HG03039 (cell line): ENCODE results near the gene EYA3.

Experiments
- ATAC-seq: cut with Tn5 transposase; IDR thresholded peaks from one replicate; pipeline ENCODE4 v1.9.1; 2021; ENCODE audit warnings: mild to moderate bottlenecking, moderate library complexity; ENCODE audit not compliant: unreplicated experiment

Gene EYA3

DNA sequence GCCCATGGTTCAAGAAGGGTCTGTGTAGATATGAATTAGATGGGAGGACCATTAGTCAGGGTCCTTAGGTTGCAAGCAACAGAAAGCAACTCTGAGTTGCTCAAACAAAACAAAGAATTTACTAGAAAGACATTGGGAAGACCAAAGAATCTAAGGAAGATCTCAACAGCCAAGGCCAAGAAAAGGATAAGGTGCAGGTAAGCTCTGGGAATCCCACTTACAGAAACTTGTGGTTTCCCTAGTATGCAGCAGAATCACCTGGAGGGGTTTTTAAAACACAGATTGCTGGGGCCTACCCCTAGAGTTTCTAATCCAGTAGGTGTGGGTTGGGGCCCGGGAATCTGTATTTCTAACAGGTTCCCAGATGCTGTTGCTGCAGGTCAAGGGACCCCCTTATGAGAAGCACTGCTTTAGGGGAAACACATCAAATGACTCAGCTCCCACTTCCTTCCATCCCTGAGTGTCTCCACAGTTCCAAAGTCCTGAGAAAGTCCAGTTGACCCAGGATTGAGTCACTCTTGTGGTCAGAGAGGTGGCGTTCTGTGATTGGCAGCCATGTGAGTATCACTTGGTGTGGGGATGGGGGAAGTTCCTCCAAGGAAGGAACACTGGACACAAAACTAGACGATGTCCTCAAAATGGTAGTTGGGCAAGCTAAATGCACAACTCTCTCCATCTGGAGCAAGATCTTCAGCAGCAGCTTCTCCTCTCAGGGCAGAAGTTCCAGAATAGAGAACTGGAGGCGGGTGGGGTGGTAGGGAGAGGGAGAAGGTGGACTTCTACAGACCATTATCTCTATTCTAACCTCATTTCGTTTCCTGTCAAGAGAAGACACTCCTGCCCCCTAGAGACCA, 24.2 kb upstream of the EYA3 start:
- ATAC-seq = no peak

DNA sequence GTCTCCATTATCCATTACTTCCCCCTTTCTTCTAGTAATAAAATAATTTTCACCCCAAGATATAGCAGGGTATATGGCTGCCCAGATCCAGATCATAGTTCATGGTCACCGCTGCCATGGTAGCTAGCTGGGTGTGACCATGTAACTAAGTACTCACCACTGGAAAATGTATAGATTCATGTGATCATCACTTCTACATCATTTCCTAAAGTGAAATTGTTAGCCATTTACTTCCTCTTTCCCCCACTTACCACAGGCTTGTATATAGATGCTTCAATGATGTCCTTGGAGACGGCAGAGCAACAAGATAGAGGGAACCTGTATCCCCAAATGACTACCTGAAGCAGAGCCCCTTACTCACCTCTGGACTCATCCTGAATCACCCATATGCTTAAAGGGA, 22.7 kb upstream of the EYA3 start:
- ATAC-seq = no peak

DNA sequence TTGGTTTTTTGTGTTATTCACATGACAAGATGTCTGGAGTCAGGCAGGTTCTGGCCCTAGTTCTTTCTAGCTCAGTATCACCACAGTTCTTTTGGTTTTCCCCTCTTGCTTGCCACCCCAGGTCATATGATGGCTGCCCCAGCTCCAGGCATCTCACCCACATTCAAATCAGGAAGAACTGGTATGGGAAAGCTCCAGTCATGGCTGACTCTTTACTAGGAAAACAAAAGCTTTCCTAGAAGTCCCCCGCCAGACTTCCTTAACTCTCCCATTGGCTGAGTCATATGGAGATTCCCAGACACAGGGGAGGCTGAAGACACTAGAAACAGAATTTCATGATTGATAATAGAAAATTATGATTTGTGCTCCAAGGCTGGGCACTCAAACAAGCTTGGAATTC, 22.1 kb upstream of the EYA3 start:
- ATAC-seq = no peak

DNA sequence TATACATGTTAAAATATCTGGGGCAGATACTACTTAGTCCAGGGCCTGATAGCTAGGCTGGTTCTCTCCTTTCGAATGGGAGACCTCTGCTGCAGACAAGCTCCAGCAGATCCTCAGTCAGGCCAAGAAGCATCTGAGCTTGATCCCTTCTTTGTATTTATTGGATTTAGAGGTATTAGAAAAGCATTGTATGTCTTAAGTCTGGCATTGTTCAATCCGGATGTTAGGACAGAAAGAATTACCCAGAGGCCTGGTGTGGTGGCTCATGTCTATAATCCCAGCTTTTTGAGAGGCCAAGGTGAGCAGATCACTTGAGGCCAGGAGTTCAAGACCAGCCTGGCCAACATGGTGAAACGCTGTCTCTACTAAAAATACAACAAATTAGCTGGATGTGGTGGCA, 21.2 kb upstream of the EYA3 start:
- no peak for ATAC-seq

DNA sequence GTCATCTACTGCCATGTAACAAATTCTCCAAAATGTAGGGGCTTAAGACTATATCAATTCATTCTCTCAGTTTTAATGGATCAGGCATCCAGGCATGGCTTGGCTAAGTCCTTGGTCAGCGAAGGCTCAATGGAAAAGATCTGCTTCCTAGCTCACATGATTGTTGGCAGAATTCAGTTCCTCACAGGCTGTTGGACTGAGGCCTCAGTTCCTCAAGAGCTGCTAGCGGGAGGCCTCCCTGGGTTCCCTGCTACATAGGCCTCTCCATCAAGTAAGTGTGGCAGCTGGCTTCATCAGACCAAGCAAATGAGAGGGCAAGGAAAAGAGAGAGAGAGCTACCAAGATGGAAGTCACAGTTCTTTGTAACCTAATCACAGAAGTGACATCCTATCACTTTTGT, 19.6 kb upstream of the EYA3 start:
- ATAC-seq = no peak

DNA sequence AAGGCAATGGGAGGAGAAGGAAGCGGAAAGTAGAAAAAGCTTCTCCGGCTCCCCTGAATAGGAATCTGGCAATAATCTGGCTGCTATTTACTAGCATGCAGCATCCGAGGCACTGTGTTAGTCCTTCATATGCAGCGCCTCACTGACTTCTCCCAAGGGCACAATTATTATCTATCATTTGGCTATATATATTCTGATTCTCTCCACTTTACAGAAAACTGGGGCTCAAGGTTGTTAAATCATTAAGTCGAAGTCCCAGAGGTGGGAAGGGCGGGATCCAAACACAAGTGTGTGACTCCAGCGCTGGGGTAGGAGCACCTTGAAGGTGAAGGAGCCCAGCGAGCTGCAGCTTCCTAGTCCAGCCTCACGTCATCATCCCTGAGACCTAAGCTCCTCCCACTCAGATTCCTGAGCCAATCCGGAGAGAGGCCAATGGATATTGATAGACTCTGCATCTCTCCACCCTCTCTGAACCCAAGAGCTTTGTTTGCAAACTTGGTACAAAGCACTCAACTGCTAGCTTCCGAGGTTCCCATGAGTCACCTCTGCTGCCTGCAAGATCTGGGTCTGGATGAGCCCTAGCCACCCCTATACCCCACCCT, 16.6 kb upstream of the EYA3 start:
- no peak for ATAC-seq

DNA sequence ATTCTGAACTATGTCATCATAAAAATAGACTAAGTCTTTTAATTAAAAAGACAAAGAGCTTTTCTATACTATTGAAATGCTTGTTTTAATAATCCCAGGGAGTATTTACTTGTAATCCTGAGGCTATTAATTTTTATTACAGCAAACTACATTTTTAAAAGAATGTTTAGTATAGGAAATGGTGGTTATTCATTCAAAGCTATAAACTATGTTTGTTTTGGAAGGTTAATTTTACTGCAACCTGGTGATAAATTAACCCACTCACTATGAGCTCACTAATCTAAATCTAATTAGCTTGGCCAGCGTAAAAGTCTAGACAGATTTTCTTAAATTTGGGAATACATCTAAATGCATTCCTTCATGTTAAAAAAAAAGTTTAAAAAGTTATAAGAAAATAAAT, 13.8 kb upstream of the EYA3 start:
- ATAC-seq = no peak

DNA sequence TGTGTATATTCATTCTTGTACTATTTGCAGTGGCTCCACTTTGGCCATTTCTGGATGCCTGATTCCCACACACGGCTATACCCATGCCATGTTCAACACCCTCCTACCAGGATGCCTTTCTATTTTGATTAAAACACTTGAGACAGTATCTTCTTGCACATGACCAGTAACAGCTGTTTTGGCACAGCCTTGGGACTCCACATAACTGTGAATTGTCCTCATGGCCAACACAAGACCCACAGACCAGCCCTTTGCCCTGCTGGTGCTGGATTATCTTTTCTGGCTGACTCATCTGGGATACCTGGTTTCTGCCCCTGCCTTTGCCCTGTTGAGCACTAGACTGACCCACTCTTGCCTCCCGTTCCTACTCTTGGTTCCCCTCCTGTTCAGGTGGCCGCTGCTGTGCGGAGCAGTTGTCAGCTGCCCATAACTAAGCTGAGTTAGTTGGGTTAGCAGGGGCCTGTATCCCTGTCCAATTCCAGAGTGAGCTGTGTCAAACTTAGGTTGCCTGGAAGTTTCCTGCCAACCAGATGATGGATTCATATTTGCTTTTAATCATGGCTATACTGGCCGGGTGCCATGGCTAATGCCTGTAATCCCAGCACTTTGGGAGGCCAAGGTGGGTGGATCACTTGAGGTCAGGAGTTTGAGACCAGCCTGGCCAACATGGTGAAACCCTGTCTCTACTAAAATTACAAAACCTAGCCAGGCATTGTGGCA, 10.8 kb upstream of the EYA3 start:
- no peak for ATAC-seq

DNA sequence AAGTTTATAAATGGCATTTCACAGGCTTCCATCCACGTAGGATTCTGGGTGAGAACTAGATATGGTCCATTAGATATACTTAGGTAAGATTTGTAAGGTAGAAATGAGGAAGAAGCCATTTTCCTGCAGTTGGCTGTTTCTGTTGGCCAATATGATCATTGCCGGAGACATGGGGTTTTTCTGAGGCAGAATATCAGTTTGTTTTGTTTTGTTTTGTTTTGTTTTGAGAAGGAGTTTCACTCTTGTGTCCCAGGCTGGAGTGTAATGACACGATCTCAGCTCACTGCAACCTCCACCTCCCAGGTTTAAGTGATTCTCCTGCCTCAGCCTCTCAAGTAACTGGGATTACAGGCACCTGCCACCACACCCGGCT, 8.7 kb upstream of the EYA3 start:
- no peak for ATAC-seq

DNA sequence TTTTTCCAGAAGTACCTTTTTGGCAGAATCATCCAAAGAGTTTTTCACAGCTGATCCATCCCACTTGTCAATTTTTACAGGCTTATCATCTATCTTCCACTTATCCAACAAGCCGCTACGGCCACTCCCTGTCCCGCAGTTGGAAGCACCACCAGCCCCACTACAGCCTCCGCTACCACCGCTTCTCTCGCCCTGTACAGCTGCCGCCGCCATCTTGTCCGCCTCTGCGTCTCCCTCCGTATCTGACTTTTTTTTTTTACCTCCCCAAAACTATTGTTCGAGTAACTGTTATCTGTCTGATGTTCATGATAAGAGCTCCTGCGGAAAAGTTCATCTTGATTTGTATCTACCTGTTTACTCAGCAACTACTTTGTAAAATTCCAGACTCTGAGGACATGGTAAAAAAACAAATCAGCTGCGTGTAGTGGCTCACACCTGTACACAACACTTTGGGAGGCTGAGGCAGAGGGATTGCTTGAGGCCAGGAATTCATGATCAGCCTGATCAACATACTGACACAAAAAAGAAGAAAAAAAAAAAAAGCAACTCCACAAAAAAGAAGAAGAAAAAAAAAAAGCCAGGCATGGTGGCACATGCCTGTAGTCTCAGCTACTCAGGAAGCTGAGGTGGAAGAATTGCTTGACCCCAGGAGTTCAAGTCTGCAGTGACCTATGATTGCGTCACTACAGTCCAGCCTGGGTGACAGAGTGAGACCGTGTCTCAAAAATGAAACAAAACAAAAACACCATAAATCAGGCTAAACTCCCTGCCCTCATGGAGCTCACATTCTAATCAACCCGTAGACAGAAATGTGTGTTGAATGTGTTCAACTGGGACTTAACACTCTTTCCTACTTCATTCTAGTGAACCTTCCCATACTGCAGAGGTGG, 8.0 kb upstream of the EYA3 start:
- ATAC-seq = no peak

DNA sequence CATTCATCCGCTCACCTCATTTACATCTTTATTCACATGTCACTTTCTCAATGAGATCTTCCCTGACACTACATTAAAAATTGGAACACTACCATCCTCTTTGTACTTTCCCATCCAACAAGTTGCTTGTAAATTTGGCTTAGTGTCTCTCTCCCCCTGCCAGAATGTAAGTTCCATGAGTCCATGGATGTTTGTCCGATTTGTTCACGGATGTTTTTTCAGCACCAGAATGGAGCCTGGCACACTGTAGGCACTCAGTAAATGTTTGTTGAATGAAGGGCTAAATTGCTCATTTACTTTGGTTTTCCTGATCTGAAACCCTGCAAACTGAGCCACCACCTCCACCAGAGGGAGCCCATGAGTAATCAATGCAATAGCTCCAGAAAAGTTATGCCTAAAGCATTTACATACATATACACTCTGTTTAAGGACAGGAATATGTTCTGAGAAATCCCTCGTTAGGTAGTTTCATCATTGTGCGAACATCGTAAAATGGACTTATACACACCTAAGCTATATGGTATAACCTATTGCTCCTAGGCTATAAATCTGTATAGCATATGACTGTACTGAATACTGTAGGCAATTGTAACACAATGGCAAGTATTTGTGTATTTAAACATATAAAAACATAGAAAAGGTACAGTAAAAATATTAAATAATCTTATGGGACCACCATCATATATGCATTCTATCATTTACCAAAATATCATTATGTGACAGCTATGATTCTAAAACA, 2.8 kb upstream of the EYA3 start:
- no peak for ATAC-seq

DNA sequence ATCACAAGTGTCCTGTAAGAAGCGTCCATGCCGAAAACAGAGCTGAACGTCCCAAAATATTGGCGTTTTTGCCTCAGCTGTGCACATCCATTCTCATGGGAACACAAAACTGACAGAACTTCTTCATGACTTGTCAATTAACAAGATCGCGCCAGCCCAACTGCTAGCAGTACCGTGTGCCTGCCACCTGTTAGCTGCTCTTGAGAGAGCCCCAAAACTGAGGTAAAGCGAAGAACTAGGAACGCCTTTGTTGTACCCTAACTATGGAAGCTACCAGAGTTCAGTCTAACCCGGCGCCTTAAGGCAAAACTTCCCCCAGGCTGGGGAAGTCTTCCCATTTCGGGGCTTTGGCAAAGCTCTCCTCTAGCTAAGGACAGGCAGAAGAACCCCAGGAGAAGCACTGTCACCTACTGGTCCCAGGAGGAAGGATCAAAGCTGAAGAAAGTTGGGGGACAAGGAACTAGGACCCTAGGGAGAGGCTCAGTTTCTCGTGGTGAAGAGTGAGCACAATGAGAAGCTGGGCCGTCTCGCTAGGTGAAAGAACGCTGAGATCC, 719 bp downstream of the EYA3 start:
- ATAC-seq = no peak

DNA sequence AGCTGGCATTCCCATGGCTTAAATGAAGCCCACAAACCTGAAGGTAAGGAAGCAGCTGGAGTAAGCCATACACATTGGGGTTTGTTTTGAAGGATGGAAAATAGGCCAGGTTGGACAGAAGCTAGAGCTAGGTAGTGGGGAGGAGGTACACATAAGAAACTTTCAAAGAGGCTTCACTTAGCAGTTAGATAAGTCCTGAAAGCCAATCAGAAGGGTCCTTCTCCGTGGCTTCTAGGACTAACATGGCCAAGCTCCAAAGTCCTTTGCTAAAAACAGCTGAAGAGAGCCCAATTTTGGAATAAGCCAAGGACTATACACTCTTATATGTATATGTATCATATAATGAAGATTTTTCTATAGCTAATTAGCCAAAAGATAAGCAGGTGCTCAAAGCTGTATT, 1.8 kb downstream of the EYA3 start:
- ATAC-seq = no peak

DNA sequence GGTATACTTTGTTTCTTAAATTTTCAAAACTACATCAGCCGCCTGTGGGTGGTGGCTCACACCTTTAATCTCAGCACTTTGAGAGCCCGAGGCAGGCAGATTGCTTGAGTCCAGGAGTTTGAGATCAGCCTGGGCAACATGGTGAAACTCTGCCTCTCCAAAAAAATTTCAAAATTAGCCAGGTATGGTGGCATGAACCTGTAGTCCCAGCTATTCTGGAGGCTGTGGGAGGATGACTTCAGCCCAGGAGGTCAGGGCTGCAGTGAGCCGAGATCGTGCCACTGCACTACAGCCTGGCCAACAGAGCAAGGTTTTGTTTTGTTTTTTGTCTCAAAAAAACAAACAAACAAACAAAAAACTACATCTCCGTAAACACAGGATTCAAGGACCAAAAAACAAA, 3.3 kb downstream of the EYA3 start:
- ATAC-seq = no peak

DNA sequence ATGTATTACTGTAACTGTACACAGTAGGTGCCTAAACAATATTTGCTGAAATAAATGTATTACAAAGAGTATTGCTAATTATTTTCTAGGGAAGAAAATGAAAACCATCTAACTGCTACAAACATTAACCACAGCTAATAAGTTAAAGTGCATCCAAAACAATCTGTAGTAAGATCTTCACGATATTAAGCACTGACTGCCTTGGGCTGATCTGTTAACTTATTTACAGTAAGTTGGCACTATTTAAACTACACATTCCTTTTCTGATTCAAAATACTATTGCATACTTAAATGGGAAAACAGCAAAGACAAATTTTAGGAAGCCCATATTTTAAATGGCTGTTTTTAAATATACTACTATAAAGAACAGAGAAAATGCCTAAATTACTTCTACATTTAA, 4.5 kb downstream of the EYA3 start:
- ATAC-seq = no peak

DNA sequence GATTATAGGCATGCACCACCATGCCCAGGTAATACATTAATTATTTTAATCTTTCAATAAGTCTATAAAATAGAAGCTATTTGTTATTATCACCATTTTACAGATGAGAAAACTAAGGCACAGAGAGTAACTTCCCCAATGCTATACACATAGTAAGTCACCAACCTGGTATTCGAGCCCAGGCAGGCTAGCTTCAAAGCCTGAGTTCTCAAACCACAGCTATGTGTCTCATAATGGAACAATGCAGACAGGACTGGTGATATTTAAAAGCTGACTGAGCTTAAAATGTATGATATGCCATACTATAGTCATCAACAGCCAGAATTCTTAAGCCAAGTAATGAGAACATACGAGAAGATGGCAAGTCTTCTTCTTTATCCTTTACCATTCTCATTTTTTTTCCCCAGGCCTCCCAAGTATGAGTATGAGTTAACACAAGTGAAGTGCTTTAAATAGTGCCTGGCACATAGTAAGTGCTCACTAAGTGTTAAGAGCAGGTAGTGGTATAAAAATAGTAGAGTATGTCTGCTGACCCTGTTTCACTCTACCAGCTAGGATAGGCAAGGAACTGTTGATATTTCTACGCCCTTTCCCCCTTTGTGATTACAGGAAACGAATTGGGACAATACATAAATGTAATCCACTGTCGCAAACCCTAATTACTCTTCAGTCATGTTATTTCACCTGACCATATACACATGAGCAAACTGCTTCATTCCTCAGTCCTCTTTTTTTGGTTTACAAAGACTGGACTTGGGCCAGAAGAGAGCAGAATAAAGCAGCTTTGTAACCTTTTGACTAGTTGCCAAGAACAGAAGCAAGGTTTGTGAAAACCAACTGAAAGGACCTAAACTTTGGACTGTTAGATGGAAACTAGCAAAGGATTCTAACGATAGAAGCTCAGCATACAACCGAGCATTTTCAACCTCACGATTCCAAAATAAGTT, 9.5 kb downstream of the EYA3 start:
- no peak for ATAC-seq

DNA sequence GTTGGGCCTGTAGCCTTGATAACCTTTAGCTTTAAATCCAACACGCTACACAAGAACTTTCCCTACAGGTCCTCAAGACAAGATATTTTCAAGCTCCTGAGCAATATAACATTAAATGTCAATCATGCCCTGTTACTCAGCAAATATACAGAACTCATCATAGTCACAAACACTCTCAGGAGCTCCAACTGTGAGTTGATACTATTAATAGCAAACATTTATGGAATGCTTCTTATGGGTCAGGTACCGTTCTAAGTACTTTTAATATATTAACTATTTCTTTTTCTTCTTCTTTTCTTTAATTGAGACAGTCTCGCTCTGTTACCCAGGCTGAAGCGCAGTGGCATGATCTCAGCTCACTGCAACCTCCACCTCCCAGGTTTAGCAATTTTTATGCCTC, 10.1 kb downstream of the EYA3 start:
- ATAC-seq = no peak

DNA sequence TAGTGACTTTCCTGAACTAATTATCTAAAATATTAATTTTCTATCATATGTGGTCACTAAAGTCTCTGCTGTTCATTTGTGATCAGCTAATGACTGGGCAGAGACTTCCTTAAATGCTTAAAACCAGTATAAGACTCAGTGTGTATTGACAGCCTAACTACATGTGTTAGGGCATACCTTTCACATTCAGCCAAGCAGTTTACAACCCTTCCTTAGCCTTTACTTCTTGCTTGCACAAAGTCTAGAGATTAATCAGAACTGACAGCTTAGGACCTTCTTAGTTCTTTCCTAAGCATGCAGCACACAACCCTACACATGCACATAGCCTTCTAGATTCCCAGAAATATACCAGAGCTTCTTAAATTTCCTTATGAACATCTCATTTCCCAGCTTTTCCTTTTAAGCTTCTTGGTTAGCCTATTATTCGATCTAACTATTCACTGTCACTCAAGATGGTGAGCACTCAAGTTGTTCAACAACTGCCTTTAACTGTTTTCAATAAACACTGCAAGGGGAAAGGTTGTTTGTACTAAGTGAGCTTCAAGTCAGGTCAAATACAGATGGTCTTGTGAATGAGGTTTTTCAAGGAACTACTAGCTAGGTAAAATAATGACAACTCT, 13.4 kb downstream of the EYA3 start:
- no peak for ATAC-seq

DNA sequence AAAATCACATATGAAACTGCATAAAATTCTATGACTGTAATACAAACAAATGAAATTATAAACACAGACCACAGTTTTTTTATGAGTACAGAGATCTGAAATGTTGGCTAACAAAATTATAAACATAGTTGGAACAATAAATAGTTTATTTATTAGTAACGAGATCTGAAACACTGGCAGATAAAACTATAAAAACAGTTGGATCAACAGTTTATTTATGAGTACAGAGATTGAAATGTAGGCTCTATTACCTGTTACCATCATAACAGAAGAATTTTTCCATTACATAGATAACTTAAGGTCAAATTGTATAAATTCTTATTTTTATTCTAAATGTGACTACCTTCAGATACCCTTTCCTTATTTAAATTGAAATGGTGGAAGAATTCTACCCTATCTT, 14.5 kb downstream of the EYA3 start:
- no peak for ATAC-seq
